G401 (cell line): ENCODE measurements around the gene LIMA1. TPM values are rescaled to one million over a fixed set of nuclear protein-coding genes. Genes with fewer than 3 reads are reported as not detected.
A peak's percentile ranks its signal among the peaks of the same experiment; 100 is the strongest.
"Not testable (repeated sequence)": the region's sequence is repeated elsewhere in the genome, so short reads cannot be mapped to it uniquely, and the experiment has no call there.

Experiments
- DNase-seq: peaks from one replicate; pipeline ENCODE4 v3.0.0-alpha.2; 2015; ENCODE audit warnings: low spot score
- in situ Hi-C: cut with HindIII; loops from 2 replicates; pipeline ENCODE4 v1.10.0; 2016; ENCODE audit warnings: low sequenced_read_pairs, mixed read lengths
- total RNA-seq: library from RNA; depleted of rRNA; stranded (reverse); fragments of >200 nt; shearing (Covaris generic); gene quantifications from 2 replicates; pipeline ENCODE4 v1.2.3, GENCODE V29; 2014; rRNA removed

Gene LIMA1
- total RNA-seq, 1 experiment from 2014 or later = 14.5 TPM

DNA sequence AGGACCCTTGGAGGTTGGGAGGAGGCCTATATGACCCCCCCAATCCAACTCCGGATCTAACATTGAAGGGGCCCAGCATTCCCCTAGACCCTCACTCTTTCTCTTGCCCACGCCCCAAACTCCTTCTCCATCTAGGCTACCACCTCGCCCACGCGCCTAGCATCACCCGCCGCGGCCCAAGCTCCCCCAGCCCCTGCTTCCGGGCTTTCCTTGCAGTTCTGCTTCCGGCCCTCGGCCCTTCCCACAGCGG, 116.6 kb downstream of the LIMA1 start:
- DNase-seq = no peak
- in situ Hi-C loops = no loop called here

DNA sequence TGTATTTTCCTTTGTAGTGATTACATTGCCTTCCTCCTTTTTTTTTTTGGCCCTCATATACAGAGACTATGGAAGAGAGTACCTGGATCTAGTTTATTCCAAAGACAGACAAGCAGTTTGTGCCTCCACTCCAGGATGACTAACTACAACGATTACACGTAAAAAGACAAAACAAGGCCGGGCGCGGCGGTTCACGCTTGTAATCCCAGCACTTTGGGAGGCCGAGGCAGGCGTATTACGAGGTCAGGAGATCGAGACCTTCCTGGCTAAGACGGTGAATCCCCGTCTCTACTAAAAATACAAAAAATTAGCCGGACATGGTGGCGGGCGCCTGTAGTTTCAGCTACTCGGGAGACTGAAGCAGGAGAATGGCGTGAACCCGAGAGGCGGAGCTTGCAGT, 118.4 kb downstream of the LIMA1 start:
- no peak for DNase-seq

DNA sequence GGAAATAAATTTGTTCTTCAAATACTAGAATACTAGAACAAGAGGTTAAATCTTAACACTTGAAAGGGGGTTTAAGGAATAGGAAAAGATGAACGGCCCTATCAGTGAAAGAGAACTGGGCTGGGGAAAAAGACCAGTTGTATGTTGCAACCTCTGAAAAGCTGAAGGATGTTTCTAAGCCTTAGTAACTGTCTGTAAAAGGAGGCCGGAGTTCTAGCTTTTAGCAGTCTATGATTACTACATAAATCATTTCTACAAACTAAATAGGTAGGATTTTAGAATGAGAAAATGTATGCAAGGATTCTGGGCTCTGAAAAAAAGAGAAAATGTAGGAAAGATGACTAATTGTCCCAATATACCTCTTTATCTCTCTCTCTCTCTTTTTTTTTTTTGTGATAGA, 121.1 kb downstream of the LIMA1 start:
- no peak for DNase-seq
- in situ Hi-C loops = no loop called here

More for the DNA sequence above, 118.4 kb downstream of the LIMA1 start:
- in situ Hi-C loops = no loop called here

DNA sequence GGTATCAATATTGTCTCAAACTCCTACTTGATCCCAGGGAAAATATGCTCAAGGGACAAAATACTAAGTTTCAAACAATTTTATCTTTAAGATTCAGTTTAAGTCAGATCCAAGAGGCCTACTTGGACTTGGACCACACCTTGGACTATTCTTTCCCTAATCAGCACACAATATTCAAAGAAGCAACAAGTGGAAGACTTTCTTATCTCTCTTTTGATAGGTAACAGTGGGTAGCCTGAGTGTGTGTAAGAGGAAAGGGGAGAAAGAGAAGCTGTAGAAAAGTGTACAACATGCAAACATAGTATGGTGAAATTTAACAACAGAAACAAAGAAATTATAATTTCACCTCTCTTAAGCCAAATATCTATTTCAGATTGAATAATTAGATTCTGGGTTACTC, 122.7 kb downstream of the LIMA1 start:
- in situ Hi-C loops = no loop called here
- DNase-seq = no peak

DNA sequence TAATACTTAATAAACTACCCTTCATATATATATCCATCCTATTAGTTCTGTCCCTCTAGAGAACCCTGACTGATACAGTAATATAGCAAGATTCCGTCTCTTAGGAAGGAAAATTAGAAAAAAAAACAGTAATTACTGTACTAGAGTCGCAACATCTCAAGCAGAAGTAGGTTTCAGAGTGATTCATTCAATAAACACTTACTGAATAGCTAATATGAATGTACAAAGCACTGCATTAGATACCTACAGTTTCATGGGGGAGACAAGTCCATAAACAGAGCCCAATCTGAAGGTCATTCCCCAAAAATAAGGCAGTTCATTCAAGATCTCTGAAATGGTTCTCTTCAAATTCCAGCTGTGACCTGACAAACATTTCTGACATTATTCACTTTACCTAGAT, 126.1 kb downstream of the LIMA1 start:
- in situ Hi-C loops = no loop called here
- DNase-seq = no peak

DNA sequence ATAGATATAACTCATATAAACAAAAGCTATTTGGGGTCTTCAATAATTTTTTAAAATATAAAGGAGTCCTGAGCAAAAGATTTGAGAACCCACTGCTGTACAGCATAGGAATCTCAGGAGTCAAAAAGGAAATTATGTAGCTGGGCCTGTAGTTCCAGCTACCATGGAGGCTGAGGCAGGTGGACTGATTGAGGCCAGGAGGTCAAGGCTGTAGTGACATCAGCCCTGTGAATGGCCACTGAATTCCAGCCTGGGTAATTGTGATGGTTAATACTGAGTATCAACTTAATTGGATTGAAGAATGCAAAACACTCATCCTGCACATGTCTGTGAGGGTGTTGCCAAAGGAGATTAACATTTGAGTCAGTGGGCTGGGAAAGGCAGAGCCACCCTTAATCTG, 126.7 kb downstream of the LIMA1 start:
- in situ Hi-C loops = no loop called here
- no peak for DNase-seq

DNA sequence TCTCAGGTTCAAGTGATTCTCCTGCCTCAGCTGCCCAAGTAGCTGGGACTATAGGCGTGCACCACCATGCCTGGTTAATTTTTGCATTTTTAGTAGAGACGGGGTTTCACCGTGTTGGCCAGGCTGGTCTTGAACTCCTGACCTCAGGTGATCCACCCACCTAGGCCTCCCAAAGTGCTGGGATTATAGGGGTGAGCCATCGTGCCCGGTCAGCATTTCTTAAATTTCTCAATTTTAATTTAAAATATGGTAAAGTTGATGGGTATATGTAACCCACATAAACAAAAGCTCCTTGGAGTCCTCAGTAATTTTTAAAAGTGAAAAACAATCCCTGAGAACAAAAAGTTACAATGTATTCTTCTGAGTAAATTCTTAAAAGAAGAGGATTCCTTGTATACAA, 128.4 kb downstream of the LIMA1 start:
- DNase-seq, in situ Hi-C loops: not testable (repeated sequence)

DNA sequence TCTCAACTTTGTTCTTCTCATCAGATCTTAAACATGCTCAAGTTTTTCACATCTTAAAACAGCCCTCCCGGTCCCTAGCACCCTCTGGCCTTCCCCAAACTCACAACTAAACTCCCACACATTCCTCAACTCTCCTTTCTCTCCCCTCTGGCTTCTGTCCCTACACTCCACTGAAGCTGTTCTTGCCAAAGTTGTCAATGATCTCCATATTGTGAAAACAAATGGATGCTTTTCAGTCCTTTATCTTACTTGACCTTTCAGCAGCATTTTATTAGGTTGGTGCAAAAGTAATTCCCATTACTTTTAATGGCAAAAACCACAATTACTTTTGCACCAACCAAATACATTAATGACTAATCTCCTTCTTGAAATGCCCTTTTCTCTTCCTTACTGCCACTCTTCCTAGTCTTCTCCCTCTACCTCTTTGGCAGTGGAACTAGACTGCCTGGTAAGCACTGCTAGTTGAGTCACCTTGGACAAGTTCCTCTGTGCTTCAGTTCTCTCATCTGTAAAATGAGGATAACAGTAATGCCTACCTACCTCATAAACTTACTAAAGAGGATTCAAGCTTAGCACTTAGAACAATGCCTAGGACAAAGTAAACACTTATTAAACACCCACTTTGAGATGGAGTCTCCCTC, 132.2 kb downstream of the LIMA1 start:
- in situ Hi-C loops = no loop called here
- no peak for DNase-seq

DNA sequence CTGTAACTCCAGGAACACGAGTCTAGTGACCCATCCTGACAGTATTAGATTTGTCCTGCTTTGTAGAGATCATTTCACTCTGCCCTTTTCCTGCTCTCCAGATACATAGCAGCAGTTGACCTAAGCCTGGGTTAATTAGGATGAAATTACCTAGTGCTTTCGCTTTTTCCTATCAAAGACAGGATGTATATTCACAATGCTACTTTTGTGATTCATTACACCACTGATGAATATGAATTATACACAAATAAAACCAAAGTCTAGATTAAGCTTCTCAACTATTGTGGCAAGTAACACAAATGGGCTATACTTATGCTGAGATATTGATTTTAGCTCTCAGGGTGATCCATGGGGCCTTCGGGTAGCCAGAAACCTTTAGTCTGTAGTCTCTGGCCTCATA, 134.0 kb downstream of the LIMA1 start:
- in situ Hi-C loops = no loop called here
- DNase-seq = no peak

DNA sequence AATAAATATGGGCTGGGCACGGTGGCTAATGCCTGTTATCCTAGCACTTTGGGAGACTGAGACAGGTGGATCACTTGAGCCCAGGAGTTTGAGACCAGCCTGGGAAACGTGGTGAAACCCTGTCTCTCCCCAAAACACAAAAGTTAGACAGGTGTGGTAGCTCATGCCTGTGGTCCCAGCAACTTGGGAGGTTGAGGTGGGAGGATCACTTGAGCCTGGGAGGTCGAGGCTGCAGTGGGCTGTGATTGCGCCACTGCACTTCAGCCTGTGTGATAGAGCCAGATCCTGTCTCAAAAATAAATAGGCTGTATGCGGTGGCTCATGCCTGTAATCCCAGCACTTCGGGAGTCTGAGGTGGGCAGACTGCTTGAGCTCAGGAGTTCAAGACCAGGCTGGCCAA, 135.3 kb downstream of the LIMA1 start:
- DNase-seq, in situ Hi-C loops: not testable (repeated sequence)

DNA sequence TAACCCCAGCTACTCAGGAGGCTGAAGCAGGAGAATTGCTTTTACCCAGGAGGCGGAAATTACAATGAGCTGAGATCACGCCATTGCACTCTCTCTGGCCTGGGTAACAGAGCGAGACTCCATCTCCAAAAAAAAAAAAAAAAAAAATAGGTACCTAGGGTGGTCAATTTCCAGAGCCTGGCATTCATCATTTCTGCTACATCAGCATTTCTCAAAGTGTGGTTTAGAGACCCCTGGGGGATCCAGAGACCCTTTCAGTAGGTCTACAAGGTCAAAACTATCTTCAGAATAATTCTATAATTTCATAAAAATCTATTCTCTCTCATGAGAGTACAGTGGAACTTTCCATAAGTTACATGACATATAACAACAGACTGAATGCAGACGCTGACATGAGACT, 136.0 kb downstream of the LIMA1 start:
- in situ Hi-C loops = no loop called here
- no peak for DNase-seq

DNA sequence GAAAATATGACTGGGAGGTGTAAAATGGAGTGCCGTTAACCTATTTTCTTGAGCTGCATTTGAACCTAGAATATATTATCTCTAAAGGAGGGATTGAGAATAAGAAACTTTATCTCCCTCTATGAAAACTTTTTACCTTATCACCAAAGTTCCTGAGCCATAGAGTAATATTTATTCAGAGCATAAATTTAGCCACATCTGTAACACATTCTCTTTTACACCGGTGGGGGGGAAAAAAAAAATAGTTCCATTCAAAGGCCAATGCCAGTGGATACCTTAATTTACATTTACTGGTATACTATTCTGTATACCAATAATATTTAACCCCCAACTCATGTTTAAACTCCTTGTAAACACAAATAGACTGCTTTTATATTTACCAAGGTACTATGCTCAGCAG, 137.9 kb downstream of the LIMA1 start:
- no peak for DNase-seq
- in situ Hi-C loops = no loop called here

DNA sequence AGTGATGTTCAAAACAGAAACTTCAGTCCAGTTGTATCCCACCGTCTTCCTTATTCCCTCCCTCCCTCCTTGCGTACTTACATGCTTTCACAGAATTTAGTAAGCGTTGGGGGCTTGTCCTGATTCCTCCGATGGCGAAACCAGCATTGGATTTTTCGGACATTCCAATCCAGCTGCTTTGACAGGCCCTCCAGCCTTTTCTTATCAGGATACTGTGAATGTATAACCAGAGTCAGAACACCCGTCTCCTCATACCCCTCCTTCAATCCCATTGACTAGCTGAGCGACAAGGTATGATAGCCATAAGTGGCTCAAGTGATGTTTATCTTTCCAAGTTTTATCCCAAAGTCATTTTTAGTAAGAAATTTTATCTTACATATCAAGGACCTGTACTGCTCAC, 140.3 kb downstream of the LIMA1 start:
- in situ Hi-C loops = no loop called here
- no peak for DNase-seq

DNA sequence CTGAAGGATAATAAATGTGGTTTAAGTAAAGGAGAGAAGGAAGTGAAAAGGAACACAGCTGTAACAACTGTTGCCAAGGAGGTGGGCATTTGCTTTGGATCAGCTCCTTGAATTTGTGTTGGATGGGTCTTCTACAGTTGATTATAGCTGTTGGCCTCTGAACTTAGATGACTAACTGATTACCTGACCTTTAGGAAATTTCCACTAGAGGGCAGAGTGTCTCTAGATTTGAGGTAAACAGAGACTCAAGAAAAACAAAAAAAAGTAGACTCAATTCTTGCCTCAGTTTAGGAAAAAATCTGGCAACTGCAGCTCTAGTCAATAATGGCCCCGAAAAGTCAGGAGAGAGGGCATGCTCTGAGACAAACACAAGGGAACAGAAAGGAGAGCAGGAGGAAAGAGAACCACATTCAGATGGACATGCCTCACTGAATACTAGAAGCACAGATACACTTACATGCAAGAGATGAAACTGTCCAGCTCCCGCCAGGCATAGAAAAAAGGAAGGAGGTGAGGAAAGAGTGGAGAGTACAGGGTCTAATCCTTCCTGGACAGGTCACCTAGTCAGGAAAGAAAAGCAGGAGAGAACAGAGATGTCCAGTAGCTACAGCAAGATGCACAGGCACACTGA, 150.7 kb downstream of the LIMA1 start:
- peak; percentile 74 for DNase-seq
- in situ Hi-C loops = no loop called here

DNA sequence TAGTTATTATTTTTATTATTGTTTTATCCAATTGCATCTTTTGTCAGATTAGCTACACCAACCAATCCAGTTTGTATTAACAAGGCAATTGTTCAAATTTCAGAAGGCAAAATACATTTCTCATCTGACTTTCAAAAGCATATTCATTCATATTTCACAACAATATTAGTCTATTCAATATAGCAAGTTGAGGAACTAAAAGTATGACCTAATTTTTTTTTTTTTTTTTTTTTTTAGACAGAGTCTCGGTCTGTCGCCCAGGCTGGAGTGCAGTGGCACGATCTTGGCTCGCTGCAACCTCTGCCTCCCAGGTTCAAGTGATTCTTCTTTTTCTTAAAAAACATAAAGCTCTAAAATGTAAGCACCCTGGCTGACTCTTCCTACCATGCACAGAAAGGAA, 154.0 kb downstream of the LIMA1 start:
- DNase-seq = no peak
- in situ Hi-C loops = no loop called here

DNA sequence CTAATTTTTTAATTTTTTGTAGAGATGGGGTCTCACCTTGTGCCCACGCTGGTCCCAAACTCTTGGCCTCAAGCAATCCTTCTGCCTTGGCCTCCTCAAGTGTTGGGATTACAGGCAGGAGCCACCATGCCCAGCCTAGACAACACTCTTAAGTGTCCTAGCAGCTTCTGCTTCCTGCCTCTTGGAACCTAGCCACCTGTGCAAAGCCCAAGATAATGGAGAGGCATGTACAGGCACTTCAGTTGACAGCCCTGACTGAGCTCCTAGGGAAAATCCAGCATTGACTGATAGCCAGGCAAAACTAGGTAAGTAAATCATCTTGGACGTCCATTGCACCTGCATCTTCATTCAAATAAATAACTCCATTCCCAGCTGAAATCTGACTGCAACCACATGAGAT, 155.8 kb downstream of the LIMA1 start:
- in situ Hi-C loops = no loop called here
- DNase-seq = peak; percentile 33

Other genes starting within 250 kb of the LIMA1 start
- gene ASIC1, start 225.9 kb downstream of the LIMA1 start, total RNA-seq = 9.2 and 13.1 TPM in 2 replicates
- 39.1 and 68.1 TPM in 2 replicates for gene SMARCD1, start 198.2 kb downstream of the LIMA1 start, total RNA-seq
- not detected in 2 replicates for gene GPD1, start 179.5 kb downstream of the LIMA1 start, total RNA-seq
- 59.1 and 93.0 TPM in 2 replicates for gene COX14, start 171.3 kb downstream of the LIMA1 start, total RNA-seq
- gene CERS5, start 116.2 kb downstream of the LIMA1 start, total RNA-seq = 51.0 and 56.0 TPM in 2 replicates
- not detected in 2 replicates for gene FAM186A, start 113.1 kb upstream of the LIMA1 start, total RNA-seq
- gene LARP4, start 117.4 kb upstream of the LIMA1 start, total RNA-seq = 29.7 and 50.4 TPM in 2 replicates
- gene DIP2B, start 221.5 kb upstream of the LIMA1 start, total RNA-seq = 4.7 and 10.2 TPM in 2 replicates